ENCODE results near the gene KRTAP19-6.
"Not testable (repeated sequence)": the region's sequence is repeated elsewhere in the genome, so short reads cannot be mapped to it uniquely, and the experiment has no call there.

Gene KRTAP19-6

DNA sequence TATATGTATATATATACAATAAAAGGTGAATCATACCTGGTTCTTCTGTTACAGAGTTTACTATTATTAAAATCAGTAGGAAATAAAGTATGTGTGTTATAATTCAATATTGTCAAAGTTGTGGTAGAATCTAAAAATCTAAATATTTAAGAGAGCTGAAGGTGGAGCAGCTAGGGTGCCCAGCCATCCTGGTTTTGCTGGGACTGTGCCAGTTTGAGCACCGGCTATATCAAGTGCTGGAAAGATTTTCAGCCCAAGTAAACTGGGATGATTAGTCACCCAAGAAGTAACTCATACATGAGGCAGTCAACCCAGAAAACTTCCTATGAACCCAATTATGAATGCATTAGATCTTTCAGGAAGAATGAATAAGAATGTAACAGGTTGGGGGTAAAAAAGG is 22.8 kb downstream of the KRTAP19-6 start:
- no peak overlapping the region for H3K27ac ChIP-seq (ENCODE audit: low read depth, low read length)
- no peaks in the 10 kb centered on the region for H3K36me3 ChIP-seq (ENCODE audit: control insufficient read depth, insufficient read depth, low read length)
- no peaks in the 10 kb centered on the region for H3K4me1 ChIP-seq (ENCODE audit: control insufficient read depth, insufficient read depth, low read length)
- no peaks in the 10 kb centered on the region for H3K27me3 ChIP-seq (ENCODE audit: control insufficient read depth, insufficient read depth, low read length)
- no peak overlapping the region for H3K9ac ChIP-seq (ENCODE audit: low read length)
- H3K4me3 ChIP-seq (ENCODE audit: low read length): no peak overlapping the region

DNA sequence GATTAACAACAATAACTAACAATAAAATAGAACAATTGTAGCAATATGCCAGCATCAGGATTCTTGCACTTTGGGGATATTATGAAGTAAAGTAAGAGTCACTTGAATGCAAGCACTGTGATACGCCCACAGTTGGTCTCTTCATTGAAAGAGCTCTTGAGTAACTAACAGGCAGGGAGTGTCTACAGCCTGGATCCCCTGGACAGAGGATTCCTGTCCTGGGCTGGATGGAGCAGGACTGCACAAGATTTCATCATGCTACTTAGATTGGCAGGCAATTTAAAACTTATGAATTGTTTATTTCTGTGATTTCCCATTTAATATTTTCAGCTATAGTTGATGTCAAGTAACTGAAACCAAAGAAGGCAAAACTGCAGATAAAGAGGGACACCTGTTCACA is 26.0 kb downstream of the KRTAP19-6 start:
- Histone ChIP-seq H3K36me3 (ENCODE audit: control insufficient read depth, insufficient read depth, low read length) (no peaks in the 10 kb centered on the region), H3K27ac (ENCODE audit: low read depth, low read length) (no peak overlapping the region), H3K4me3 (ENCODE audit: low read length) (no peak overlapping the region), H3K27me3 (ENCODE audit: control insufficient read depth, insufficient read depth, low read length) (no peaks in the 10 kb centered on the region), H3K9ac (ENCODE audit: low read length) (no peak overlapping the region), H3K4me1 (ENCODE audit: control insufficient read depth, insufficient read depth, low read length) (no peaks in the 10 kb centered on the region)

DNA sequence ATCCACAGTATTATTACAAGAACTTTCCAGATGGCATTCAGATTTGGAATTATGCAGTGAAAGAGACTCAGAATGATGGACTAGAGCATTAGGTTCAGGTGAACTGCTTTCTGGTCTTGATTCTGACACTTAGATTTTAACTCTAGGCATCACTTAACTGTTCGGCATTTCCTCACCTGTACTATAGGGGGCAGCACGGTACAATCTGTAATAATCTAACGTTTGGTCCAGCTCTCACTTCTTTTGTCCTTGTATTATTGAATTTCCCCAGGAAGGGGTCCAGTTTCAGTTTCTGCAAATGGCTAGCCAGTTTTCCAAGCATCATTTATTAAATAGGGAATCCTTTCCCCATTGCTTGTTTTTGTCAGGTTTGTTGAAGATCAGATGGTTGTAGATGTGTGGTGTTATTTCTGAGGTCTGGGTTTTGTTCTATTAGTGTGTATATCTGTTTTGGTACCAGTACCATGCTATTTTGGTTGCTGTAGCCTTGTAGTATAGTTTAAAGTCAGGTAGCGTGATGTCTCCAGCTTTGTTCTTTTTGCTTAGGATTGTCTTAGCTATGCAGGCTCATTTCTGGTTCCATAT is 36.0 kb downstream of the KRTAP19-6 start:
- not testable (repeated sequence) for H3K4me1 ChIP-seq (ENCODE audit: control insufficient read depth, insufficient read depth, low read length); H3K27me3 ChIP-seq (ENCODE audit: control insufficient read depth, insufficient read depth, low read length); H3K27ac ChIP-seq (ENCODE audit: low read depth, low read length); H3K36me3 ChIP-seq (ENCODE audit: control insufficient read depth, insufficient read depth, low read length); H3K9ac ChIP-seq (ENCODE audit: low read length); H3K4me3 ChIP-seq (ENCODE audit: low read length)

DNA sequence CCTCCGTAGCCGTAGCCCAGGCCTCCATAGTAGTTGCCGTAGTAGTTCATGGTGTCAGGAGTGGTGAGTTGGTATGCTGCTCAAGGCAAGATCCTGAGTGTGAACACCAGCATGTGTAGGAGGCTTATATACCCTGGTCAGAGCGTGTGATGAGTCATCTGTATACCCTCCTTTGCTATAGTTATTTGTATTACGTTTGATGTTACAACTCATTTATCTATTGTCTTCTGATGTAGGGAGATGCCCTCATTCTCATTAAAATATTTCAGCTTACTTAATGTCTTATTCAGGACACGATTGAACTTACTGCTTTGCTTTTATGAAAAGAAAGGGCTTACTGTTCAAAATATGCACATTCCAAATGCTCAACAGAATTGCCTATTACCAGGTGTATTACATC is 39.6 kb downstream of the KRTAP19-6 start, which contains the start of gene KRTAP19-5:
KRTAP19-5 (minus strand) TSS at position 101 of the 400 bp plus-strand sequence; CDS start at position 50, 51 bp downstream.
- no peaks in the 10 kb centered on the region for H3K36me3 ChIP-seq (ENCODE audit: control insufficient read depth, insufficient read depth, low read length)
- H3K4me1 ChIP-seq (ENCODE audit: control insufficient read depth, insufficient read depth, low read length): no peaks in the 10 kb centered on the region
- H3K4me3 ChIP-seq (ENCODE audit: low read length): no peak within 1 kb of the TSS
- no peaks in the 10 kb centered on the region for H3K27me3 ChIP-seq (ENCODE audit: control insufficient read depth, insufficient read depth, low read length)
- H3K27ac ChIP-seq (ENCODE audit: low read depth, low read length): no peak within 1 kb of the TSS
- no peak within 1 kb of the TSS for H3K9ac ChIP-seq (ENCODE audit: low read length)

DNA sequence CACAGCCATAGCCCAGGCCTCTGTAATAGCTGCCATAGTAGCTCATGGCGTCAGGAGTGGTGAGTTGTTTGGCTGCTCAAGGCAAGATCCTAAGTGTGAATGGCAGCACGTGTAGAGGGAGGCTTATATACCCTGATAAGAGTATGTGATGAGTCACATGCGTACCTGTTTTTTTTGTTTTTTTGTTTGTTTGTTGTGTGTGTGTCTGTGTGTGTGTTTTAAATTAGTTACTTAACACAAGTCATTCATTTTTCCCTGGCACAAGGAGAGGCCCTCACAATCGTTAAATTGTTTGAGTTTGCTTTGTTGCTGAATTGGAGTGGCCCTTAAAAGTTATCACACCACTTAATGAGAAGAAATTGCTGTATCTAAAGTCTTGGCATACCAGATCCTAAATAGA is 44.6 kb downstream of the KRTAP19-6 start, which contains the start of gene KRTAP19-4:
KRTAP19-4 (minus strand) TSS at position 101 of the 400 bp plus-strand sequence; CDS start at position 46, 55 bp downstream.
- no peaks in the 10 kb centered on the region for H3K27me3 ChIP-seq (ENCODE audit: control insufficient read depth, insufficient read depth, low read length)
- no peak within 1 kb of the TSS for H3K27ac ChIP-seq (ENCODE audit: low read depth, low read length)
- H3K4me1 ChIP-seq (ENCODE audit: control insufficient read depth, insufficient read depth, low read length): no peaks in the 10 kb centered on the region
- no peak within 1 kb of the TSS for H3K4me3 ChIP-seq (ENCODE audit: low read length)
- H3K9ac ChIP-seq (ENCODE audit: low read length): no peak within 1 kb of the TSS
- no peaks in the 10 kb centered on the region for H3K36me3 ChIP-seq (ENCODE audit: control insufficient read depth, insufficient read depth, low read length)

DNA sequence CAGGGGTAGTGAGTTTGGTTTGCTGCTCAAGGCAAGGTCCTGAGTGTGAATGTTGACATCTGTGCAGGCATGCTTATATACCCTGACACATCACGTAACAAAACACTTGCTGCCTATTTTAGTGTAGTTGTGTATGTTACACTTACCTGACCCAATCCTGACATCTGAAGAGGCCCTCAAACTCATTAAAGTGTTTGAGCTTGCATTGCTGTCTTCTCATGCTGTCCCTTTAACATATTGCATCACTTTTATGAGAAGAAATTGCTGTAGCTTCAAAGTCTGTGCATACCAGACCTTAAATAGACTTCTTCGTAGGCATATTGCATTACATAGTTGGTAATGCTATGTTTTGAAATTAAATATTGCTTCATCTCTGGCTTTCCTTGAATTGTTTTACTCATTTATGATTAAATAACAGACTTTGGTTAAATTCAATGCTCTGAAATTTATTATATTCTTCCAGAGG is 49.7 kb downstream of the KRTAP19-6 start, which contains the start of gene KRTAP19-3:
KRTAP19-3 (minus strand) TSS at position 51 of the 466 bp plus-strand sequence. CDS start 56 bp downstream, outside the sequence.
- Histone ChIP-seq H3K27ac (ENCODE audit: low read depth, low read length) (no peak within 1 kb of the TSS), H3K27me3 (ENCODE audit: control insufficient read depth, insufficient read depth, low read length) (no peaks in the 10 kb centered on the region), H3K36me3 (ENCODE audit: control insufficient read depth, insufficient read depth, low read length) (no peaks in the 10 kb centered on the region), H3K9ac (ENCODE audit: low read length) (no peak within 1 kb of the TSS), H3K4me3 (ENCODE audit: low read length) (no peak within 1 kb of the TSS), H3K4me1 (ENCODE audit: control insufficient read depth, insufficient read depth, low read length) (no peaks in the 10 kb centered on the region)

Data from rectal smooth muscle tissue (tissue), 1 donor.